Hepatocyte (in vitro differentiated cells): Measurements from ENCODE around the gene SCN4B. TPM values are rescaled to one million over a fixed set of nuclear protein-coding genes. Genes with fewer than 3 reads are reported as not detected.

Source experiments
- DNase-seq: peaks from one replicate; pipeline ENCODE4 v3.0.0-alpha.2; 2016; ENCODE audit warnings: low spot score
- H2AFZ ChIP-seq: fragments of 200-600 bp; sonication (generic); 2 replicates; pipeline ENCODE4 v1.6.0; 2016; ENCODE audit warnings: antibody characterized with exemption, mild to moderate bottlenecking
- H3K27ac ChIP-seq: fragments of 200-600 bp; sonication (generic); 2 replicates; pipeline ENCODE4 v1.5.1; 2016; ENCODE audit warnings: mild to moderate bottlenecking
- H3K27me3 ChIP-seq: fragments of 200-600 bp; sonication (generic); 2 replicates; pipeline ENCODE4 v1.6.1; 2016
- H3K36me3 ChIP-seq: fragments of 200-600 bp; sonication (generic); replicated peaks from 2 replicates; pipeline ENCODE4 v1.5.1; 2016; ENCODE audit warnings: low read depth; ENCODE audit not compliant: insufficient read depth
- H3K4me1 ChIP-seq: fragments of 200-600 bp; sonication (generic); 2 replicates; pipeline ENCODE4 v1.5.1; 2016; ENCODE audit warnings: mild to moderate bottlenecking, moderate library complexity; ENCODE audit not compliant: insufficient read depth
- H3K4me2 ChIP-seq: fragments of 200-600 bp; sonication (generic); 2 replicates; pipeline ENCODE4 v1.6.0; 2016
- H3K4me3 ChIP-seq: fragments of 200-600 bp; sonication (generic); 2 replicates; pipeline ENCODE4 v1.5.1; 2016; ENCODE audit warnings: mild to moderate bottlenecking
- H3K79me2 ChIP-seq: fragments of 200-600 bp; sonication (generic); 2 replicates; pipeline ENCODE4 v1.6.0; 2017; ENCODE audit warnings: mild to moderate bottlenecking
- H3K9me2 ChIP-seq: fragments of 200-600 bp; sonication (generic); replicated peaks from 2 replicates; pipeline ENCODE4 v1.6.0; 2017; ENCODE audit warnings: mild to moderate bottlenecking; ENCODE audit not compliant: insufficient read depth
- H3K9me3 ChIP-seq: fragments of 200-600 bp; sonication (generic); 2 replicates; pipeline ENCODE4 v1.5.1; 2016; ENCODE audit warnings: low read depth, mild to moderate bottlenecking
- H4K20me1 ChIP-seq: fragments of 200-600 bp; sonication (generic); 2 replicates; pipeline ENCODE4 v1.6.0; 2016; ENCODE audit warnings: mild to moderate bottlenecking; ENCODE audit not compliant: insufficient read depth, poor library complexity, severe bottlenecking
- CTCF ChIP-seq: fragments of 200-600 bp; sonication (generic); IDR thresholded peaks from 2 replicates; pipeline ENCODE4 v1.5.1; 2016; ENCODE audit warnings: antibody characterized with exemption, mild to moderate bottlenecking; ENCODE audit not compliant: poor library complexity
- EZH2 ChIP-seq: fragments of 200-600 bp; sonication (generic); IDR thresholded peaks from 2 replicates; pipeline ENCODE4 v1.6.1; 2016; ENCODE audit warnings: antibody characterized with exemption, mild to moderate bottlenecking, borderline replicate concordance
- EZH2phosphoT487 ChIP-seq: fragments of 200-600 bp; sonication (generic); IDR thresholded peaks from one replicate; pipeline ENCODE4 v1.6.1; 2018; ENCODE audit warnings: antibody characterized with exemption, mild to moderate bottlenecking, low read depth, moderate library complexity; ENCODE audit not compliant: unreplicated experiment, severe bottlenecking
- WGBS: methylation state at CpG from one replicate; pipeline ENCODE4 v1.1.6; 2016; ENCODE audit warnings: low lambda C conversion rate; ENCODE audit errors: missing lambda C conversion rate; 5-methylcytosine and 5-hydroxymethylcytosine counted together
- polyA plus RNA-seq: library from polyadenylated mRNA; unstranded; fragments of >200 nt; fragmentation: Nextera tagmentation; extraction: Ambion mirVana; gene quantifications from 2 replicates; pipeline ENCODE4 v1.2.1, GENCODE V29; 2016
- total RNA-seq: library from RNA; depleted of rRNA; stranded (reverse); fragments of >200 nt; gene quantifications from 2 replicates; pipeline ENCODE4 v1.2.3, GENCODE V29; 2014

Gene SCN4B
- total and polyA plus RNA-seq, 2 experiments from 2014 or later, result 0.57 to 1.1 TPM

- Histone ChIP-seq H3K79me2 (no peaks in the 10 kb centered on the region), H3K36me3 (no peaks in the 10 kb centered on the region), H3K4me2 (no peak overlapping the region), H3K9me2 (no peaks in the 10 kb centered on the region), H3K4me1 (peaks cover 20% of the 10 kb centered on the region), H3K27me3 (no peaks in the 10 kb centered on the region), H2AFZ (no peak overlapping the region), H3K4me3 (no peak overlapping the region), H3K9me3 (no peaks in the 10 kb centered on the region), H4K20me1 (no peaks in the 10 kb centered on the region), H3K27ac (peak overlapping the region; percentile 56)
- 71% methylated on average over 1 of the region's 1 CpG for WGBS
- TF ChIP-seq EZH2, result no peak
- no peak for TF ChIP-seq CTCF
- no peak for TF ChIP-seq EZH2phosphoT487
- DNase-seq, result no peak
Measured at GRCh38 chr11:118095967-118096367, 56.7 kb downstream of the SCN4B start.

GRCh38 chr11:118095493-118095892, 57.1 kb downstream of the SCN4B start:
- Histone ChIP-seq H2AFZ (no peak overlapping the region), H3K79me2 (no peaks in the 10 kb centered on the region), H3K36me3 (no peaks in the 10 kb centered on the region), H3K27me3 (no peaks in the 10 kb centered on the region), H3K27ac (peak overlapping the region; percentile 56), H3K4me2 (no peak overlapping the region), H3K9me3 (no peaks in the 10 kb centered on the region), H3K9me2 (no peaks in the 10 kb centered on the region), H3K4me3 (no peak overlapping the region), H4K20me1 (no peaks in the 10 kb centered on the region), H3K4me1 (peaks cover 20% of the 10 kb centered on the region)
- TF ChIP-seq CTCF (no peak), EZH2phosphoT487 (no peak), EZH2 (no peak)
- no peak for DNase-seq
- 78% methylated on average over 4 of the region's 4 CpGs for WGBS

GRCh38 chr11:118092907-118093571, 59.6 kb downstream of the SCN4B start:
- no peaks in the 10 kb centered on the region for H3K79me2 ChIP-seq
- H3K4me3 ChIP-seq, result no peak overlapping the region
- H3K36me3 ChIP-seq, result no peaks in the 10 kb centered on the region
- no peak for DNase-seq
- 71% methylated on average over 8 of the region's 8 CpGs for WGBS
- no peaks in the 10 kb centered on the region for H3K27me3 ChIP-seq
- H3K27ac ChIP-seq, result no peak overlapping the region
- no peaks in the 10 kb centered on the region for H4K20me1 ChIP-seq
- TF ChIP-seq EZH2phosphoT487 (no peak), CTCF (no peak)
- H3K9me2 ChIP-seq, result no peaks in the 10 kb centered on the region
- no peak overlapping the region for H3K4me2 ChIP-seq
- peaks cover 20% of the 10 kb centered on the region for H3K4me1 ChIP-seq
- H3K9me3 ChIP-seq, result no peaks in the 10 kb centered on the region
- H2AFZ ChIP-seq, result no peak overlapping the region
